HUES64 (cell line): ENCODE measurements around the gene PSKH1.
"Not testable (repeated sequence)": the region's sequence is repeated elsewhere in the genome, so short reads cannot be mapped to it uniquely, and the experiment has no call there.

Source experiments
- H3K27ac ChIP-seq: 2 replicates; pipeline ENCODE4 v1.7.0; 2013; ENCODE audit warnings: low read depth, low read length, inconsistent platforms
- H3K27me3 ChIP-seq: 2 replicates; pipeline ENCODE4 v1.6.1; 2013; ENCODE audit warnings: mild to moderate bottlenecking, low read length; ENCODE audit not compliant: insufficient read depth
- H3K36me3 ChIP-seq: 2 replicates; pipeline ENCODE4 v1.6.1; 2013; ENCODE audit warnings: mild to moderate bottlenecking, low read length; ENCODE audit not compliant: insufficient read depth
- H3K4me1 ChIP-seq: 2 replicates; pipeline ENCODE4 v1.6.1; 2013; ENCODE audit warnings: mild to moderate bottlenecking, low read length, moderate library complexity; ENCODE audit not compliant: insufficient read depth
- H3K4me3 ChIP-seq: 2 replicates; pipeline ENCODE4 v1.5.1; 2013; ENCODE audit warnings: mild to moderate bottlenecking, low read length, moderate library complexity
- H3K9ac ChIP-seq: 2 replicates; pipeline ENCODE4 v1.6.1; 2013; ENCODE audit warnings: mild to moderate bottlenecking, low read depth, low read length
- H3K9me3 ChIP-seq: 2 replicates; pipeline ENCODE4 v1.6.1; 2013; ENCODE audit warnings: low read depth, low read length; ENCODE audit not compliant: insufficient read depth
- WGBS: fragments of 150-250, 120-280 bp; methylation state at CpG from one replicate; pipeline ENCODE4 v1.1.7; 2013; ENCODE audit warnings: missing lambda C conversion rate; 5-methylcytosine and 5-hydroxymethylcytosine counted together

The PSKH1 gene

GRCh38 chr16:67856927-67857546 lies 36.0 kb upstream of the PSKH1 start:
- no peaks in the 10 kb centered on the region for H3K9me3 ChIP-seq
- H3K27ac ChIP-seq: peak overlapping the region; percentile 65; the same call in 1 of the 2 replicates
- no peaks in the 10 kb centered on the region for H3K27me3 ChIP-seq
- peaks cover 17% of the 10 kb centered on the region for H3K36me3 ChIP-seq
- H3K4me1 ChIP-seq: peaks cover 16% of the 10 kb centered on the region
- peak overlapping the region; percentile 21 for H3K9ac ChIP-seq
- no peak overlapping the region for H3K4me3 ChIP-seq
- 90% methylated on average over 5 of the region's 5 CpGs for WGBS

- peak overlapping the region; percentile 65; the same call in 1 of the 2 replicates for H3K27ac ChIP-seq
These were observed 35.4 kb upstream of the PSKH1 start for GRCh38 chr16:67857547-67858233.

GRCh38 chr16:67858500-67858899 lies 34.6 kb upstream of the PSKH1 start:
- H3K4me1 ChIP-seq: peaks cover 16% of the 10 kb centered on the region
- H3K27me3 ChIP-seq: no peaks in the 10 kb centered on the region
- peak overlapping the region; percentile 44; the same call in 1 of the 2 replicates for H3K27ac ChIP-seq
- WGBS: 86% methylated on average over 4 of the region's 4 CpGs
- no peaks in the 10 kb centered on the region for H3K9me3 ChIP-seq
- H3K9ac ChIP-seq: no peak overlapping the region; the same call in 1 of the 2 replicates
- no peak overlapping the region for H3K4me3 ChIP-seq
- H3K36me3 ChIP-seq: peaks cover 17% of the 10 kb centered on the region

More at GRCh38 chr16:67857547-67858233, 35.4 kb upstream of the PSKH1 start:
- Histone ChIP-seq H3K4me1 (peaks cover 16% of the 10 kb centered on the region), H3K9ac (peak overlapping the region; percentile 21; the same call in 1 of the 2 replicates), H3K27me3 (no peaks in the 10 kb centered on the region), H3K9me3 (no peaks in the 10 kb centered on the region), H3K36me3 (peaks cover 17% of the 10 kb centered on the region), H3K4me3 (no peak overlapping the region)
- 58% methylated on average over 3 of the region's 3 CpGs for WGBS

- Histone ChIP-seq H3K9ac (no peak overlapping the region), H3K4me1 (peaks cover 13% of the 10 kb centered on the region), H3K36me3 (peaks cover 28% of the 10 kb centered on the region), H3K9me3 (no peaks in the 10 kb centered on the region), H3K27me3 (no peaks in the 10 kb centered on the region), H3K4me3 (no peak overlapping the region), H3K27ac (no peak overlapping the region)
- WGBS: 96% methylated on average over 8 of the region's 8 CpGs
These were observed 32.3 kb upstream of the PSKH1 start for GRCh38 chr16:67860589-67861398.

GRCh38 chr16:67861877-67862276 lies 31.2 kb upstream of the PSKH1 start:
- H3K27me3 ChIP-seq: no peaks in the 10 kb centered on the region
- H3K4me3 ChIP-seq: no peak overlapping the region
- peaks cover 8% of the 10 kb centered on the region for H3K4me1 ChIP-seq
- no peak overlapping the region for H3K9ac ChIP-seq
- peaks cover 39% of the 10 kb centered on the region for H3K36me3 ChIP-seq
- WGBS: 94% methylated on average over 6 of the region's 6 CpGs
- H3K9me3 ChIP-seq: no peaks in the 10 kb centered on the region
- H3K27ac ChIP-seq: no peak overlapping the region

- no peaks in the 10 kb centered on the region for H3K27me3 ChIP-seq
- no peak overlapping the region for H3K27ac ChIP-seq
- no peaks in the 10 kb centered on the region for H3K4me1 ChIP-seq
- H3K9ac ChIP-seq: no peak overlapping the region
- 93% methylated on average over 11 of the region's 11 CpGs for WGBS
- H3K4me3 ChIP-seq: no peak overlapping the region
- no peaks in the 10 kb centered on the region for H3K9me3 ChIP-seq
- peaks cover 49% of the 10 kb centered on the region for H3K36me3 ChIP-seq
These were observed 30.2 kb upstream of the PSKH1 start for GRCh38 chr16:67862623-67863583.

- H3K4me1 ChIP-seq, H3K27me3 ChIP-seq, H3K9ac ChIP-seq, H3K27ac ChIP-seq, H3K4me3 ChIP-seq, H3K9me3 ChIP-seq: not testable (repeated sequence)
- 93% methylated on average over 6 of the region's 6 CpGs for WGBS
- peaks cover 61% of the 10 kb centered on the region for H3K36me3 ChIP-seq
These were observed 29.0 kb upstream of the PSKH1 start for GRCh38 chr16:67864044-67864443.

- no peak overlapping the region for H3K9ac ChIP-seq
- 84% methylated on average over 2 of the region's 2 CpGs for WGBS
- peaks cover 65% of the 10 kb centered on the region for H3K36me3 ChIP-seq
- no peaks in the 10 kb centered on the region for H3K27me3 ChIP-seq
- H3K4me1 ChIP-seq: no peaks in the 10 kb centered on the region
- no peak overlapping the region for H3K27ac ChIP-seq
- no peaks in the 10 kb centered on the region for H3K9me3 ChIP-seq
- H3K4me3 ChIP-seq: no peak overlapping the region
These were observed 28.5 kb upstream of the PSKH1 start for GRCh38 chr16:67864594-67864993.

- H3K9ac ChIP-seq: no peak overlapping the region
- peaks cover 71% of the 10 kb centered on the region for H3K36me3 ChIP-seq
- no peaks in the 10 kb centered on the region for H3K27me3 ChIP-seq
- H3K4me3 ChIP-seq: no peak overlapping the region
- H3K4me1 ChIP-seq: no peaks in the 10 kb centered on the region
- H3K9me3 ChIP-seq: no peaks in the 10 kb centered on the region
- no peak overlapping the region for H3K27ac ChIP-seq
- 85% methylated on average over 2 of the region's 2 CpGs for WGBS
These were observed 27.7 kb upstream of the PSKH1 start for GRCh38 chr16:67865318-67865717.

GRCh38 chr16:67868290-67868689 lies 24.8 kb upstream of the PSKH1 start:
- Histone ChIP-seq H3K36me3 (peaks cover 77% of the 10 kb centered on the region), H3K27me3 (no peaks in the 10 kb centered on the region), H3K9me3 (no peaks in the 10 kb centered on the region), H3K4me3 (no peak overlapping the region), H3K9ac (no peak overlapping the region), H3K27ac (no peak overlapping the region), H3K4me1 (no peaks in the 10 kb centered on the region)
- 96% methylated on average over 6 of the region's 6 CpGs for WGBS
